HG03097 (cell line): Measurements from ENCODE around the gene CAPZB.

Experiments used
- ATAC-seq: cut with Tn5 transposase; IDR thresholded peaks from one replicate; pipeline ENCODE4 v1.9.1; 2021; ENCODE audit not compliant: unreplicated experiment, low FRiP score

The CAPZB gene

GRCh38 chr1:19450811-19451515 is 34.4 kb downstream of the CAPZB start:
- no peak for ATAC-seq

GRCh38 chr1:19449454-19450228 is 35.7 kb downstream of the CAPZB start:
- no peak for ATAC-seq

- ATAC-seq: no peak
Observed at GRCh38 chr1:19448491-19449439, 36.6 kb downstream of the CAPZB start.

- no peak for ATAC-seq
Observed at GRCh38 chr1:19447550-19447949, 37.8 kb downstream of the CAPZB start.

GRCh38 chr1:19445417-19446342 is 39.7 kb downstream of the CAPZB start:
- ATAC-seq: no peak

GRCh38 chr1:19444296-19445021 is 40.9 kb downstream of the CAPZB start:
- no peak for ATAC-seq

GRCh38 chr1:19443326-19443725 is 42.0 kb downstream of the CAPZB start:
- ATAC-seq: no peak

- ATAC-seq: no peak
Observed at GRCh38 chr1:19442154-19443096, 42.9 kb downstream of the CAPZB start.

- ATAC-seq: no peak
Observed at GRCh38 chr1:19441048-19441780, 44.1 kb downstream of the CAPZB start.

- no peak for ATAC-seq
Observed at GRCh38 chr1:19439464-19440171, 45.7 kb downstream of the CAPZB start.

- no peak for ATAC-seq
Observed at GRCh38 chr1:19438516-19439195, 46.7 kb downstream of the CAPZB start.

GRCh38 chr1:19437891-19438294 is 47.4 kb downstream of the CAPZB start:
- ATAC-seq: no peak

GRCh38 chr1:19436716-19437476 is 48.4 kb downstream of the CAPZB start:
- no peak for ATAC-seq

- no peak for ATAC-seq
Observed at GRCh38 chr1:19435851-19436455, 49.4 kb downstream of the CAPZB start.

- no peak for ATAC-seq
Observed at GRCh38 chr1:19435181-19435580, 50.2 kb downstream of the CAPZB start.
